GM12878 (cell line): ENCODE results near the gene ADCK1. TPM values are rescaled to one million over a fixed set of nuclear protein-coding genes. Genes with fewer than 3 reads are reported as not detected.

ENCODE experiments used
- ATAC-seq: fragments of 200-7000 bp; cut with Tn5 transposase; 3 replicates; pipeline ENCODE4 v1.9.1; 2020; ENCODE audit warnings: mild to moderate bottlenecking, moderate library complexity
- BruUV-seq: library from RNA; stranded (reverse); fragments of 400-500 nt; replicated peaks from 2 replicates; lab custom pipeline; 2021; lab: Mats Ljungman, UMichigan
- CTCF ChIA-PET: fragments of 300-600 bp; sonication (Branson Sonifier 250); formaldehyde crosslinking; extraction: SDS; loops from one replicate; lab custom pipeline; 2021; ENCODE audit warnings: inconsistent platforms; lab: Yijun Ruan, JAX
- POLR2A ChIA-PET: fragments of 350-600 bp; formaldehyde crosslinking; extraction: SDS; loops from one replicate; lab custom pipeline; 2021; ENCODE audit warnings: inconsistent platforms; lab: Charles Lee
- RAD21 ChIA-PET: fragments of 300-600 bp; sonication (Branson Sonifier 250); formaldehyde crosslinking; loops from one replicate; lab custom pipeline; 2023; ENCODE audit warnings: antibody characterized with exemption; ENCODE audit not compliant: unreplicated experiment; lab: Charles Lee
- SMC1A ChIA-PET: fragments of 300-600 bp; sonication (Branson Sonifier 250); formaldehyde crosslinking; loops from one replicate; lab custom pipeline; 2023; ENCODE audit not compliant: unreplicated experiment, uncharacterized antibody; lab: Charles Lee
- DNase-seq: peaks from one replicate; pipeline ENCODE4 v3.0.0-alpha.2; 2011; ENCODE audit warnings: low read depth, low spot score
- FAIRE-seq: peaks from 3 replicates; lab custom pipeline; 2011; peaks lifted over from hg19 to GRCh38; lab: Jason Lieb, UNC
- H2AFZ ChIP-seq: 2 replicates; pipeline ENCODE4 v1.6.0; 2011; ENCODE audit warnings: low read depth, low read length, control low read depth; ENCODE audit not compliant: control insufficient read depth
- H3K27ac ChIP-seq: 2 replicates; pipeline ENCODE4 v1.5.1; 2011; ENCODE audit warnings: control low read depth; ENCODE audit not compliant: control insufficient read depth, insufficient read depth
- H3K27me3 ChIP-seq, 2 experiments: replicated peaks in 1 of 2; 2 replicates each; pipeline versions ENCODE4 v1.6.0 to v1.6.1; 2011; ENCODE audit warnings: low read length in 1 of 2; ENCODE audit not compliant: control insufficient read depth in 2 of 2, insufficient read depth in 2 of 2
- H3K36me3 ChIP-seq, 2 experiments: 2 replicates each; pipeline ENCODE4 v1.5.1; 2011; ENCODE audit warnings: low read length in 1 of 2; ENCODE audit not compliant: control insufficient read depth in 2 of 2, insufficient read depth in 2 of 2
- H3K4me1 ChIP-seq: 2 replicates; pipeline ENCODE4 v1.6.1; 2011; ENCODE audit warnings: mild to moderate bottlenecking, low read length, moderate library complexity, mixed read lengths; ENCODE audit not compliant: control insufficient read depth, insufficient read depth
- H3K4me2 ChIP-seq: 2 replicates; pipeline ENCODE4 v1.6.0; 2011; ENCODE audit warnings: control low read depth; ENCODE audit not compliant: control insufficient read depth, insufficient read depth
- H3K4me3 ChIP-seq: fragments of 200-600 bp; sonication (generic); 2 replicates; pipeline ENCODE4 v1.5.1; 2016
- H3K79me2 ChIP-seq: 2 replicates; pipeline ENCODE4 v1.6.0; 2011; ENCODE audit warnings: low read length; ENCODE audit not compliant: control insufficient read depth, insufficient read depth
- H3K9ac ChIP-seq: 2 replicates; pipeline ENCODE4 v1.8.0; 2011; ENCODE audit warnings: low read length, control low read depth, mixed read lengths; ENCODE audit not compliant: control insufficient read depth, insufficient read depth
- H3K9me3 ChIP-seq: replicated peaks from 3 replicates; pipeline ENCODE4 v1.5.1; 2011; ENCODE audit warnings: mild to moderate bottlenecking, low read length; ENCODE audit not compliant: control insufficient read depth, insufficient read depth
- H4K20me1 ChIP-seq: 2 replicates; pipeline ENCODE4 v1.6.0; 2011; ENCODE audit not compliant: control insufficient read depth, insufficient read depth
- POLR2AphosphoS5 ChIP-seq: IDR thresholded peaks from 2 replicates; pipeline ENCODE4 v1.6.1; 2011; ENCODE audit warnings: mild to moderate bottlenecking, low read length, inconsistent platforms
- WRNIP1 ChIP-seq: IDR thresholded peaks from 2 replicates; pipeline ENCODE4 v1.6.1; 2011; ENCODE audit warnings: low read depth, low read length, improper control_type of control experiment, borderline replicate concordance
- ZNF24 ChIP-seq: fragments of 450-650 bp; IDR thresholded peaks from 2 replicates; pipeline ENCODE4 v1.6.1; 2017; ENCODE audit warnings: antibody characterized with exemption, mild to moderate bottlenecking
- WGBS: methylation state at CpG from one replicate; pipeline ENCODE4 v1.1.6; 2016; ENCODE audit warnings: low lambda C conversion rate; ENCODE audit not compliant: insufficient replicate concordance, insufficient coverage; ENCODE audit errors: missing lambda C conversion rate; 5-methylcytosine and 5-hydroxymethylcytosine counted together
- in situ Hi-C: fragments of 300-500 bp; cut with MboI; formaldehyde crosslinking; loops from 9 replicates; pipeline ENCODE4 v1.14.3; 2018; ENCODE audit warnings: mixed read lengths
- intact Hi-C: fragments of 100-400 bp; cut with micrococcal nuclease; formaldehyde crosslinking; loops from one replicate; pipeline ENCODE4 v1.14.2; 2022; ENCODE audit not compliant: unreplicated experiment
- polyA plus RNA-seq, 11 experiments: library from polyadenylated mRNA; depleted of rRNA in 4 of 11; unstranded in 6 of 11; stranded (reverse) in 5 of 11; fragments of >200 nt; fragmentation: Nextera tagmentation in 4 of 11; fragmentation: Illumina TruSeq in 1 of 11; extraction: Ambion mirVana in 4 of 11; extraction: Trizol in 1 of 11; gene quantifications; 1 replicate in 1 of 11; 2 replicates in 10 of 11; pipeline versions ENCODE4 v1.2.1 to v1.2.3, GENCODE V29; 2011 to 2016; ENCODE audit warnings: inconsistent platforms in 2 of 11, missing spikeins in 2 of 11, low read depth in 1 of 11
- total RNA-seq, 4 experiments: library from RNA; depleted of rRNA in 3 of 4; stranded (reverse); fragments of >200 nt in 3 of 4; fragmentation: Illumina TruSeq in 1 of 4; extraction: Trizol in 1 of 4; gene quantifications; 2 replicates each; pipeline versions ENCODE4 v1.2.1 to v1.2.3, GENCODE V29; 2013 to 2021

ADCK1 gene
- total and polyA plus RNA-seq, 10 of the 15 experiments (the other 5 are each of a cell fraction or from before 2014, with no cell fraction given), result 3.3 to 8.5 (median 5.1) TPM

GRCh38 chr14:77878783-77879182 lies 78.9 kb downstream of the ADCK1 start:
- no peak overlapping the region for H3K4me2 ChIP-seq
- intact Hi-C loops (no loop called here), in situ Hi-C loops (no loop called here)
- POLR2A ChIA-PET, result interaction anchor here (0.6 kb wide), 1 partner anchor 548 kb away, joined by 3 read pairs; no protein-coding TSS in a partner anchor
- SMC1A ChIA-PET, result no interaction called here
- BruUV-seq, result no TSS peak
- WGBS, result 51% methylated on average over 4 of the region's 4 CpGs
- TF ChIP-seq ZNF24, result no peak
- no peak for TF ChIP-seq POLR2AphosphoS5
- H3K36me3 ChIP-seq, result no peaks in the 10 kb centered on the region
- no peak overlapping the region for H2AFZ ChIP-seq
- ATAC-seq, result no peak
- no peaks in the 10 kb centered on the region for H4K20me1 ChIP-seq
- H3K27me3 ChIP-seq, result no peaks in the 10 kb centered on the region
- H3K9ac ChIP-seq, result no peak overlapping the region
- no peak for DNase-seq
- H3K4me3 ChIP-seq, result no peak overlapping the region
- H3K27ac ChIP-seq, result no peak overlapping the region
- H3K4me1 ChIP-seq, result no peaks in the 10 kb centered on the region
- H3K9me3 ChIP-seq, result peaks cover 3% of the 10 kb centered on the region; the same call in 1 of the 3 replicates
- CTCF ChIA-PET, result no interaction called here
- no peaks in the 10 kb centered on the region for H3K79me2 ChIP-seq
- no peak for FAIRE-seq
- RAD21 ChIA-PET, result no interaction called here

GRCh38 chr14:77880056-77880455 lies 80.1 kb downstream of the ADCK1 start:
- no peak for DNase-seq
- POLR2A ChIA-PET, result no interaction called here
- Histone ChIP-seq H4K20me1 (no peaks in the 10 kb centered on the region), H3K36me3 (no peaks in the 10 kb centered on the region), H3K4me1 (no peaks in the 10 kb centered on the region), H2AFZ (no peak overlapping the region), H3K9ac (no peak overlapping the region), H3K27ac (no peak overlapping the region), H3K27me3 (no peaks in the 10 kb centered on the region), H3K79me2 (no peaks in the 10 kb centered on the region), H3K9me3 (no peaks in the 10 kb centered on the region), H3K4me3 (no peak overlapping the region), H3K4me2 (no peak overlapping the region)
- 70% methylated on average over 5 of the region's 5 CpGs for WGBS
- SMC1A ChIA-PET, result no interaction called here
- CTCF ChIA-PET, result no interaction called here
- in situ Hi-C loops (no loop called here), intact Hi-C loops (no loop called here)
- BruUV-seq, result no TSS peak
- no peak for ATAC-seq
- RAD21 ChIA-PET, result no interaction called here
- no peak for TF ChIP-seq WRNIP1
- FAIRE-seq, result no peak
